Measurements from ENCODE around the gene TXNDC5. TPM values are rescaled to one million over a fixed set of nuclear protein-coding genes. Genes with fewer than 3 reads are reported as not detected.

Gene TXNDC5
- total RNA-seq, 2 experiments from 2014 or later = 49.3 to 51.0 TPM

DNA sequence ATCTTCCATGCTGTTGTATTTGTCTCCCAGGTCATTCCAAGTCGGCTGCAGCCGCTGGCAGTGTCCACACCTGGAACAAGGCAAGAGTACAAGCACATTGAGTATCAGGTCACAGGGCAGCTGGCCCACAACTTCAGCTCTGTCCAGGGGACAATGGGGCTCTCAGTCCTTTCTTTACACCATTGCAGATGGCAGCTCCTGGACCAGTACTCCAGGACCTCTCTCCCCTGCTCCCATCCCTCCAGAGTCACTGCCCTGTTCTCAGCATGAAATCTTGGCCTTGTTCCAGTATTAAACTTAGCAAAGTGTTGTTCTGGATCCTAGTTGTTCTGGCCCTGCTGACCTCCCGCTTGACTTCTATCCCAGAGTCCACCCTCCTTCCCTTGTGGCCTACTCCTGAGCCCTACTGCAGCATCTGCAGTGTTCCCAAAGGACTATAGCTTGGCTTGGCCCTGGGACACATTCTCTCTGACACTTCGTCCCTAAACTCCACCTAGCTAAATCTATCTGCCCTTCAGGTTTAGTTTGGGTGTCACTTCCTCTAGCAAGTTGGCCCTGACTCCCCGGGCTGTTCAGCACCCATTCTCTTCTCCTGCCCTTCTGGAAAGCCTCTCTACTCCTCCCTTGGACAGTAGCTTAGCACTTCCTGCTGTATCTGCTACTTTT lies 5.8 kb downstream of the TXNDC5 start:
- POLR2A ChIA-PET = no interaction called here
- no peak overlapping the region for H3K4me3 Mint-ChIP-seq
- TF ChIP-seq, protein P1, sequence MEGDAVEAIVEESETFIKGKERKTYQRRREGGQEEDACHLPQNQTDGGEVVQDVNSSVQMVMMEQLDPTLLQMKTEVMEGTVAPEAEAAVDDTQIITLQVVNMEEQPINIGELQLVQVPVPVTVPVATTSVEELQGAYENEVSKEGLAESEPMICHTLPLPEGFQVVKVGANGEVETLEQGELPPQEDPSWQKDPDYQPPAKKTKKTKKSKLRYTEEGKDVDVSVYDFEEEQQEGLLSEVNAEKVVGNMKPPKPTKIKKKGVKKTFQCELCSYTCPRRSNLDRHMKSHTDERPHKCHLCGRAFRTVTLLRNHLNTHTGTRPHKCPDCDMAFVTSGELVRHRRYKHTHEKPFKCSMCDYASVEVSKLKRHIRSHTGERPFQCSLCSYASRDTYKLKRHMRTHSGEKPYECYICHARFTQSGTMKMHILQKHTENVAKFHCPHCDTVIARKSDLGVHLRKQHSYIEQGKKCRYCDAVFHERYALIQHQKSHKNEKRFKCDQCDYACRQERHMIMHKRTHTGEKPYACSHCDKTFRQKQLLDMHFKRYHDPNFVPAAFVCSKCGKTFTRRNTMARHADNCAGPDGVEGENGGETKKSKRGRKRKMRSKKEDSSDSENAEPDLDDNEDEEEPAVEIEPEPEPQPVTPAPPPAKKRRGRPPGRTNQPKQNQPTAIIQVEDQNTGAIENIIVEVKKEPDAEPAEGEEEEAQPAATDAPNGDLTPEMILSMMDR (IDR thresholded peaks at IDR 0.05) = no peak
- peaks cover 14% of the 10 kb centered on the region for H3K4me1 Mint-ChIP-seq (ENCODE audit: low read depth)
- no peaks in the 10 kb centered on the region for H3K27me3 Mint-ChIP-seq
- peak overlapping the region; percentile 25 for H3K27ac Mint-ChIP-seq
- DNase-seq (no peak), ATAC-seq (no peak)
- H3K36me3 Mint-ChIP-seq (ENCODE audit: low read depth) = peaks cover 33% of the 10 kb centered on the region
- intact Hi-C loops (cut with micrococcal nuclease) = no loop called here
- CTCF ChIA-PET = interaction anchor here (0.7 kb wide), 1 partner anchor 91 kb away, joined by 3 read pairs; no protein-coding TSS in a partner anchor
- H3K9me3 Mint-ChIP-seq = no peaks in the 10 kb centered on the region

DNA sequence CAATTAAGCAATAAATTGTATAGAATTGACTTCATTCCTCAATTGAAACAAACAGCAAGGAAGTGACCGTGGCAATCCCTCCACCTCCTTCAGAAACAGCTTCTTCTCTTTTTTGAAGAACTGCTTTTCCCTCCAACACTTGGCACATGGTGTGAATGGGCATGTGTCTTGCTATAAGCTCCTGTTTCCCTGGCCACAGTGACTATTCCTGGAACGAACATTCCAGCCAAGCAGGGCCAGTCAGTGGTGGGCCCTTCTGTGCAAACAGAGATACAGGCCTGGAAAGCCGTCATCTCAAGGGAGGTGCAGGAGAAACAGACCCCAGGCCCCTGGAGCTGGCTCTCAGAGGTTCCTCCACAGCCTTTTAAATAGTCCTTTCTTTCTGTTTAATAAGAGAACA lies 6.9 kb downstream of the TXNDC5 start:
- Mint-ChIP-seq H3K27me3 (no peaks in the 10 kb centered on the region), H3K4me1 (ENCODE audit: low read depth) (peaks cover 7% of the 10 kb centered on the region), H3K27ac (no peak overlapping the region), H3K4me3 (no peak overlapping the region), H3K9me3 (no peaks in the 10 kb centered on the region), H3K36me3 (ENCODE audit: low read depth) (peaks cover 36% of the 10 kb centered on the region)
- ChIA-PET CTCF (no interaction called here), POLR2A (no interaction called here)
- ATAC-seq (no peak), DNase-seq (no peak)
- intact Hi-C loops (cut with micrococcal nuclease) = no loop called here
- TF ChIP-seq, protein P1 (IDR thresholded peaks at IDR 0.05) = no peak

DNA sequence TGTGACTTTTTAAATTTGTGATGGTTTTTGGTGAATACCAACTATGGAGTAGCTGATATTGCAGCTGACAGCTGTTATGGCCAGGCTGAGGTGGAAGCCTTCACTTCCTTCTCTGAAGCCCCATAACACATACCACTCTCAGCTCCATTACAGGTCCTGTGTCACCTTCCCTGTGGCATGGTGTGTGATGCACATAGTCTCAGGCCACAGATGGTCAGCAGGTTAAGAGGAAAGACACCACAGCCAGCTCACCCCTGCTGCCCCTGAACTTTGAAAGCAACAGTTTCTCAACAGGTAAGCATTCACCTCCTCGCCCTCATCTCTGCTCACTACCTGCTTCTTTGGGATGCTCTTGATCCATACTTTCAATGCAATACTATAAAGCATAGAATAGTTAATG lies 7.7 kb downstream of the TXNDC5 start:
- CTCF ChIA-PET = interaction anchor here (0.9 to 1.2 kb wide), 2 partner anchors 90 to 156 kb away, joined by 3 read pairs; no protein-coding TSS in a partner anchor
- intact Hi-C loops (cut with micrococcal nuclease) = no loop called here
- TF ChIP-seq, protein P1 (IDR thresholded peaks at IDR 0.05) = no peak
- no peak overlapping the region for H3K27ac Mint-ChIP-seq
- no peak for ATAC-seq
- H3K4me1 Mint-ChIP-seq (ENCODE audit: low read depth) = peaks cover 6% of the 10 kb centered on the region
- no peak for DNase-seq
- no peak overlapping the region for H3K4me3 Mint-ChIP-seq
- no peaks in the 10 kb centered on the region for H3K9me3 Mint-ChIP-seq
- peaks cover 44% of the 10 kb centered on the region for H3K36me3 Mint-ChIP-seq (ENCODE audit: low read depth)
- POLR2A ChIA-PET = no interaction called here
- no peaks in the 10 kb centered on the region for H3K27me3 Mint-ChIP-seq

DNA sequence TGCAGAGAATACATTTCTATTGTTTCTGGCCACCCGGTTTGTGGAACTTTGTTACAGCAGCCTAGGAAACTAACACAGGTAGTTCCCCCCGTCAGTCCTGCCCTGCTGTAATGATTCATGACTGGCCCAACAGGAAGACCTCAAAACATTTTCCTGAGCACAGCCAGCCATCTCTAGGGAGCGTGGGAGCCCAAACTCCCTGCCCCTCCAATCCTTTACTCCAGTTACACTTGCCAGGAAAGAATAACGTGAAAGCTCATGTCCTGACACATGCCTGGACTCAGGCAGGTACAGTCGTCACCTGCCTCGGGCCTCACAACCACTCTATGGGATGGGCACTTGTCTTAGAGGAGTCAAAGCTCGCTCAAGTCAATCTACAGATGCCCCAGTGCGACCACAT lies 8.4 kb downstream of the TXNDC5 start:
- TF ChIP-seq, protein P1 (IDR thresholded peaks at IDR 0.05) = no peak
- ChIA-PET CTCF (interaction anchor here (0.9 to 1.2 kb wide), 2 partner anchors 90 to 157 kb away, joined by 3 read pairs; no protein-coding TSS in a partner anchor), POLR2A (no interaction called here)
- intact Hi-C loops (cut with micrococcal nuclease) = no loop called here
- H3K27ac Mint-ChIP-seq = no peak overlapping the region
- H3K27me3 Mint-ChIP-seq = no peaks in the 10 kb centered on the region
- no peaks in the 10 kb centered on the region for H3K4me1 Mint-ChIP-seq (ENCODE audit: low read depth)
- DNase-seq (no peak), ATAC-seq (no peak)
- H3K9me3 Mint-ChIP-seq = no peaks in the 10 kb centered on the region
- H3K36me3 Mint-ChIP-seq (ENCODE audit: low read depth) = peaks cover 46% of the 10 kb centered on the region
- H3K4me3 Mint-ChIP-seq = no peak overlapping the region

DNA sequence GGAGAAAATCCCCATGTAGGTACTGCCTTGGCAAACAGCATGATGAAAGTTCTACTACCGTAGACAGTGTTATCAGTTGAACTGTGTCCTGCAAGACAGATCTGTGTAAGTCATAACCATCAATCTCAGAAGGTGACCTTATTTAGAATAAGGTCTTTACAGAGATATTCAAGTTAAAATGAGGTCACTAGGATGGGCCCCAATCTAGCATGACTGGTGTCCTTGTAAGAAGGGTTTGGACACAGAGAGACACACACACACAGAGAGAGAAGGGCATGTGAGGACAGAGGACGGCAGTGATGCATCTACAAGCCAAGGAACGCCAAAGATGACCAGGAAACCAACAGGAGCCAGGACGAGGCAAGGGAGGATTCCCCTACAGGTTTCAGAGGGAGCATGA lies 8.8 kb downstream of the TXNDC5 start:
- TF ChIP-seq, protein P1 (IDR thresholded peaks at IDR 0.05) = no peak
- H3K36me3 Mint-ChIP-seq (ENCODE audit: low read depth) = peaks cover 46% of the 10 kb centered on the region
- no peaks in the 10 kb centered on the region for H3K27me3 Mint-ChIP-seq
- intact Hi-C loops (cut with micrococcal nuclease) = no loop called here
- H3K4me1 Mint-ChIP-seq (ENCODE audit: low read depth) = no peaks in the 10 kb centered on the region
- ChIA-PET POLR2A (no interaction called here), CTCF (no interaction called here)
- DNase-seq = no peak
- no peak for ATAC-seq
- H3K4me3 Mint-ChIP-seq = no peak overlapping the region
- H3K27ac Mint-ChIP-seq = no peak overlapping the region
- H3K9me3 Mint-ChIP-seq = no peaks in the 10 kb centered on the region

Data from activated CD8-positive, alpha-beta T cell treated with anti-CD3 and anti-CD28 coated beads for 36 hours (primary cell).